Activated CD8-positive, alpha-beta memory T cell treated with anti-CD3 and anti-CD28 coated beads, Interleukin-2, amount 50 U/mL, for 48 hours (primary cell): ENCODE measurements around the gene SCAMP1.
A peak's percentile ranks its signal among the peaks of the same experiment; 100 is the strongest.
"Not testable (repeated sequence)": the region's sequence is repeated elsewhere in the genome, so short reads cannot be mapped to it uniquely, and the experiment has no call there.

Experiments used
- DNase-seq: peaks from one replicate; pipeline ENCODE4 v3.0.0-alpha.2; 2020

SCAMP1 gene

GRCh38 chr5:78359831-78360673, at the start of gene SCAMP1:
Gene SCAMP1, plus strand, starts transcription at chr5:78360617. Its CDS starts 55 bp downstream, at chr5:78360672.
- peak; percentile 97 for DNase-seq

GRCh38 chr5:78317515-78317914, 42.9 kb upstream of the SCAMP1 start:
- DNase-seq, result no peak

GRCh38 chr5:78318337-78318736, 42.1 kb upstream of the SCAMP1 start:
- no peak for DNase-seq

- DNase-seq, result no peak
These were observed 40.0 kb upstream of the SCAMP1 start for GRCh38 chr5:78320401-78320800.

- DNase-seq, result no peak
These were observed 37.2 kb upstream of the SCAMP1 start for GRCh38 chr5:78323241-78323640.

GRCh38 chr5:78326930-78327329, 33.5 kb upstream of the SCAMP1 start:
- DNase-seq, result no peak

- DNase-seq, result no peak
These were observed 32.5 kb upstream of the SCAMP1 start for GRCh38 chr5:78327761-78328510.

GRCh38 chr5:78328585-78329173, 31.7 kb upstream of the SCAMP1 start:
- no peak for DNase-seq

GRCh38 chr5:78331523-78332080, 28.8 kb upstream of the SCAMP1 start:
- DNase-seq, result no peak

GRCh38 chr5:78334811-78335210, 25.6 kb upstream of the SCAMP1 start:
- DNase-seq, result no peak

GRCh38 chr5:78335976-78336375, 24.4 kb upstream of the SCAMP1 start:
- no peak for DNase-seq

- no peak for DNase-seq
These were observed 23.7 kb upstream of the SCAMP1 start for GRCh38 chr5:78336698-78337097.

GRCh38 chr5:78339617-78340436, 20.6 kb upstream of the SCAMP1 start:
- no peak for DNase-seq

GRCh38 chr5:78341440-78341839, 19.0 kb upstream of the SCAMP1 start:
- no peak for DNase-seq

- no peak for DNase-seq
These were observed 14.9 kb upstream of the SCAMP1 start for GRCh38 chr5:78345485-78345884.

- no peak for DNase-seq
These were observed 6.9 kb upstream of the SCAMP1 start for GRCh38 chr5:78353520-78353919.

GRCh38 chr5:78354066-78354670, 6.2 kb upstream of the SCAMP1 start:
- no peak for DNase-seq

GRCh38 chr5:78355561-78355960, 4.9 kb upstream of the SCAMP1 start:
- no peak for DNase-seq

GRCh38 chr5:78359455-78359830, 974 bp upstream of the SCAMP1 start:
- not testable (repeated sequence) for DNase-seq

GRCh38 chr5:78360674-78360923, 182 bp downstream of the SCAMP1 start:
- no peak for DNase-seq

GRCh38 chr5:78360924-78361630, 660 bp downstream of the SCAMP1 start:
- peak; percentile 82 for DNase-seq

GRCh38 chr5:78361631-78361993, 1.2 kb downstream of the SCAMP1 start:
- no peak for DNase-seq
